HPDE6-E6E7 (cell line): ENCODE measurements around the gene INAVA.
"Not testable (repeated sequence)": the region's sequence is repeated elsewhere in the genome, so short reads cannot be mapped to it uniquely, and the experiment has no call there.

Experiments used
- DNase-seq: peaks from one replicate; pipeline ENCODE4 v3.0.0; 2011; ENCODE audit warnings: missing footprints; ENCODE audit errors: extremely low spot score

The INAVA gene

GRCh38 chr1:200897259-200897658, 2.6 kb downstream of the INAVA start:
- DNase-seq: no peak

- no peak for DNase-seq
Observed at GRCh38 chr1:200899015-200899386, 4.3 kb downstream of the INAVA start.

- no peak for DNase-seq
Observed at GRCh38 chr1:200899451-200899915, 4.8 kb downstream of the INAVA start.

GRCh38 chr1:200899954-200900867, 5.5 kb downstream of the INAVA start:
- no peak for DNase-seq

GRCh38 chr1:200900877-200901276, 6.2 kb downstream of the INAVA start:
- DNase-seq: no peak

GRCh38 chr1:200901350-200901749, 6.7 kb downstream of the INAVA start:
- DNase-seq: no peak

GRCh38 chr1:200901796-200902444, 7.2 kb downstream of the INAVA start:
- no peak for DNase-seq

GRCh38 chr1:200903793-200904192, 9.1 kb downstream of the INAVA start:
- DNase-seq: no peak

- no peak for DNase-seq
Observed at GRCh38 chr1:200904772-200905171, 10.1 kb downstream of the INAVA start.

- DNase-seq: no peak
Observed at GRCh38 chr1:200905411-200906052, 10.8 kb downstream of the INAVA start.

GRCh38 chr1:200906491-200906890, 11.8 kb downstream of the INAVA start:
- DNase-seq: no peak

GRCh38 chr1:200907611-200908097, 13.0 kb downstream of the INAVA start:
- no peak for DNase-seq

GRCh38 chr1:200908191-200908868, 13.6 kb downstream of the INAVA start:
- no peak for DNase-seq

- no peak for DNase-seq
Observed at GRCh38 chr1:200909071-200909470, 14.4 kb downstream of the INAVA start.

- no peak for DNase-seq
Observed at GRCh38 chr1:200909757-200910239, 15.1 kb downstream of the INAVA start.

- no peak for DNase-seq
Observed at GRCh38 chr1:200911361-200911760, 16.7 kb downstream of the INAVA start.

GRCh38 chr1:200911936-200912335, 17.2 kb downstream of the INAVA start:
- DNase-seq: not testable (repeated sequence)

GRCh38 chr1:200912737-200913407, 18.2 kb downstream of the INAVA start:
- DNase-seq: no peak

GRCh38 chr1:200916152-200916551, 21.5 kb downstream of the INAVA start:
- no peak for DNase-seq

- DNase-seq: no peak
Observed at GRCh38 chr1:200916681-200917080, 22.0 kb downstream of the INAVA start.

- DNase-seq: no peak
Observed at GRCh38 chr1:200917291-200917817, 22.7 kb downstream of the INAVA start.
